ENCODE data around the gene ZNF362. TPM values are rescaled to one million over a fixed set of nuclear protein-coding genes. Genes with fewer than 3 reads are reported as not detected.
"Not testable (repeated sequence)": the region's sequence is repeated elsewhere in the genome, so short reads cannot be mapped to it uniquely, and the experiment has no call there.

ZNF362 gene
- total and polyA plus RNA-seq, 10 of the 15 experiments (the other 5 are each of a cell fraction or from before 2014, with no cell fraction given) = 0.74 to 22.8 (median 7.4) TPM

GRCh38 chr1:33290615-33291014 lies 34.3 kb downstream of the ZNF362 start:
- intact Hi-C loops (cut with micrococcal nuclease; ENCODE audit: unreplicated experiment); DNase-seq (ENCODE audit: low read depth, low spot score); H3K4me3 ChIP-seq; ATAC-seq; H3K4me1 ChIP-seq (ENCODE audit: control insufficient read depth, insufficient read depth, low read length); RAD21 ChIA-PET (ENCODE audit: unreplicated experiment); SMC1A ChIA-PET (ENCODE audit: uncharacterized antibody, unreplicated experiment); BruUV-seq (replicated peaks); CTCF ChIA-PET; H2AFZ ChIP-seq (ENCODE audit: control insufficient read depth, low read depth, low read length); H3K9ac ChIP-seq (ENCODE audit: control insufficient read depth, insufficient read depth, low read length); FAIRE-seq; in situ Hi-C loops (cut with MboI); H3K27ac ChIP-seq (ENCODE audit: control insufficient read depth, insufficient read depth); H3K36me3 ChIP-seq (ENCODE audit: control insufficient read depth in 2 of 2, insufficient read depth in 2 of 2, low read length in 1 of 2); H3K79me2 ChIP-seq (ENCODE audit: control insufficient read depth, insufficient read depth, low read length); POLR2A ChIA-PET; H4K20me1 ChIP-seq (ENCODE audit: control insufficient read depth, insufficient read depth); H3K4me2 ChIP-seq (ENCODE audit: control insufficient read depth, insufficient read depth); H3K9me3 ChIP-seq (replicated peaks; ENCODE audit: control insufficient read depth, insufficient read depth, low read length); H3K27me3 ChIP-seq (replicated peaks in 1 of 2; ENCODE audit: control insufficient read depth in 2 of 2, insufficient read depth in 2 of 2, low read length in 1 of 2): not testable (repeated sequence)
- 50% methylated on average over 1 of the region's 2 CpGs for WGBS (ENCODE audit: insufficient coverage, insufficient replicate concordance, low lambda C conversion rate, missing lambda C conversion rate)

GRCh38 chr1:33292726-33293340 lies 36.5 kb downstream of the ZNF362 start:
- TF ChIP-seq NR2C1 (IDR thresholded peaks at IDR 0.05) = no peak
- TF ChIP-seq MYB (IDR thresholded peaks at IDR 0.05; ENCODE audit: borderline replicate concordance, low read depth, low read length) = no peak
- TF ChIP-seq EED (IDR thresholded peaks at IDR 0.05; ENCODE audit: low read depth) = no peak
- TF ChIP-seq ZBTB40 (IDR thresholded peaks at IDR 0.05; ENCODE audit: borderline replicate concordance) = no peak
- no peak for TF ChIP-seq ASH2L (IDR thresholded peaks at IDR 0.05; ENCODE audit: borderline replicate concordance, low read depth)
- no peak for TF ChIP-seq BACH1 (IDR thresholded peaks at IDR 0.05; ENCODE audit: borderline replicate concordance)
- TF ChIP-seq ZNF384 (IDR thresholded peaks at IDR 0.05; ENCODE audit: borderline replicate concordance, low read depth, low read length) = no peak
- TF ChIP-seq TARDBP (IDR thresholded peaks at IDR 0.05; ENCODE audit: borderline replicate concordance) = no peak
- TF ChIP-seq IRF4 (IDR thresholded peaks at IDR 0.05; ENCODE audit: low read depth, low read length) = no peak
- no peak for TF ChIP-seq ZNF24 (IDR thresholded peaks at IDR 0.05)
- no peaks in the 10 kb centered on the region for H3K27me3 ChIP-seq (replicated peaks in 1 of 2; ENCODE audit: control insufficient read depth in 2 of 2, insufficient read depth in 2 of 2, low read length in 1 of 2)
- no peak overlapping the region for H3K9ac ChIP-seq (ENCODE audit: control insufficient read depth, insufficient read depth, low read length)
- no peaks in the 10 kb centered on the region for H3K79me2 ChIP-seq (ENCODE audit: control insufficient read depth, insufficient read depth, low read length)
- no peaks in the 10 kb centered on the region; the same call in 2 of the 3 replicates for H3K9me3 ChIP-seq (replicated peaks; ENCODE audit: control insufficient read depth, insufficient read depth, low read length)
- WGBS (ENCODE audit: insufficient coverage, insufficient replicate concordance, low lambda C conversion rate, missing lambda C conversion rate) = 68% methylated on average over 13 of the region's 13 CpGs
- no TSS peak for BruUV-seq (replicated peaks)
- SMC1A ChIA-PET (ENCODE audit: uncharacterized antibody, unreplicated experiment) = interaction anchor here (7.5 kb wide), 1 partner anchor 178 kb away, joined by 149 read pairs; the partner anchor contains the start of gene ZSCAN20
- H3K4me1 ChIP-seq (ENCODE audit: control insufficient read depth, insufficient read depth, low read length) = no peaks in the 10 kb centered on the region
- FAIRE-seq = no peak
- intact Hi-C loops (cut with micrococcal nuclease; ENCODE audit: unreplicated experiment) = no loop called here
- CTCF ChIA-PET = interaction anchor here (7.8 kb wide), 1 partner anchor 178 kb away, joined by 239 read pairs; the partner anchor contains the start of gene ZSCAN20
- H3K4me3 ChIP-seq = no peak overlapping the region
- H3K36me3 ChIP-seq (ENCODE audit: control insufficient read depth in 2 of 2, insufficient read depth in 2 of 2, low read length in 1 of 2) = peaks cover 0 to 3% of the 10 kb centered on the region in 2 experiments; a peak in 2 of 4 replicates
- H2AFZ ChIP-seq (ENCODE audit: control insufficient read depth, low read depth, low read length) = no peak overlapping the region
- no peak overlapping the region for H3K27ac ChIP-seq (ENCODE audit: control insufficient read depth, insufficient read depth)
- no peak for ATAC-seq
- POLR2A ChIA-PET = no interaction called here
- in situ Hi-C loops (cut with MboI) = no loop called here
- no peaks in the 10 kb centered on the region for H4K20me1 ChIP-seq (ENCODE audit: control insufficient read depth, insufficient read depth)
- DNase-seq (ENCODE audit: low read depth, low spot score) = no peak
- RAD21 ChIA-PET (ENCODE audit: unreplicated experiment) = interaction anchor here (6.0 kb wide), 1 partner anchor 177 kb away, joined by 103 read pairs; the partner anchor contains the start of gene ZSCAN20
- H3K4me2 ChIP-seq (ENCODE audit: control insufficient read depth, insufficient read depth) = no peak overlapping the region

Measured in GM12878 (cell line).